ENCODE results near the gene CSK.
A peak's percentile ranks its signal among the peaks of the same experiment; 100 is the strongest.
"Not testable (repeated sequence)": the region's sequence is repeated elsewhere in the genome, so short reads cannot be mapped to it uniquely, and the experiment has no call there.

The CSK gene

GRCh38 chr15:74781431-74782258 lies at the start of gene CSK:
TSS of gene CSK (plus strand) at chr15:74782080. CDS start at chr15:74798298, 16,218 bp downstream.
- H3K9me3 ChIP-seq (ENCODE audit: control insufficient read depth in 5 of 5, low read length in 5 of 5): no peaks in the 10 kb centered on the region
- H3K4me3 ChIP-seq (ENCODE audit: low read depth in 1 of 5, low read length in 5 of 5): peak within 1 kb of the TSS; percentile 73 to 92 (median 86)
- peak within 1 kb of the TSS; percentile 76 for H3K27ac ChIP-seq (ENCODE audit: low read depth, low read length)
- peak within 1 kb of the TSS; percentile 65 to 95 (median 83) for H3K9ac ChIP-seq (ENCODE audit: low read length in 5 of 5)
- H3K27me3 ChIP-seq (ENCODE audit: control insufficient read depth in 5 of 5, insufficient read depth in 4 of 5, low read length in 5 of 5): no peaks in the 10 kb centered on the region
- H3K36me3 ChIP-seq (ENCODE audit: control insufficient read depth in 5 of 5, insufficient read depth in 5 of 5, low read length in 5 of 5): no peaks in the 10 kb centered on the region
- H3K4me1 ChIP-seq (ENCODE audit: control insufficient read depth in 5 of 5, insufficient read depth in 5 of 5, low read length in 5 of 5): peaks cover 19 to 84% (median 73%) of the 10 kb centered on the region in 5 donors

GRCh38 chr15:74732846-74733245 lies 49.0 kb upstream of the CSK start:
- no peak overlapping the region for H3K9ac ChIP-seq (ENCODE audit: low read length in 5 of 5)
- no peaks in the 10 kb centered on the region for H3K4me1 ChIP-seq (ENCODE audit: control insufficient read depth in 5 of 5, insufficient read depth in 5 of 5, low read length in 5 of 5)
- H3K9me3 ChIP-seq (ENCODE audit: control insufficient read depth in 5 of 5, low read length in 5 of 5): no peaks in the 10 kb centered on the region
- H3K36me3 ChIP-seq (ENCODE audit: control insufficient read depth in 5 of 5, insufficient read depth in 5 of 5, low read length in 5 of 5): no peaks in the 10 kb centered on the region
- peaks cover 16 to 35% (median 25%) of the 10 kb centered on the region in 5 donors for H3K27me3 ChIP-seq (ENCODE audit: control insufficient read depth in 5 of 5, insufficient read depth in 4 of 5, low read length in 5 of 5)
- H3K4me3 ChIP-seq (ENCODE audit: low read depth in 1 of 5, low read length in 5 of 5): no peak overlapping the region
- no peak overlapping the region for H3K27ac ChIP-seq (ENCODE audit: low read depth, low read length)

- H3K4me1 ChIP-seq (ENCODE audit: control insufficient read depth in 5 of 5, insufficient read depth in 5 of 5, low read length in 5 of 5): no peaks in the 10 kb centered on the region
- H3K9me3 ChIP-seq (ENCODE audit: control insufficient read depth in 5 of 5, low read length in 5 of 5): no peaks in the 10 kb centered on the region
- H3K4me3 ChIP-seq (ENCODE audit: low read depth in 1 of 5, low read length in 5 of 5): no peak overlapping the region
- no peaks in the 10 kb centered on the region for H3K36me3 ChIP-seq (ENCODE audit: control insufficient read depth in 5 of 5, insufficient read depth in 5 of 5, low read length in 5 of 5)
- H3K27ac ChIP-seq (ENCODE audit: low read depth, low read length): no peak overlapping the region
- no peak overlapping the region for H3K9ac ChIP-seq (ENCODE audit: low read length in 5 of 5)
- H3K27me3 ChIP-seq (ENCODE audit: control insufficient read depth in 5 of 5, insufficient read depth in 4 of 5, low read length in 5 of 5): peaks cover 14 to 32% (median 22%) of the 10 kb centered on the region in 5 donors
These were observed 48.6 kb upstream of the CSK start for GRCh38 chr15:74733269-74733668.

- Histone ChIP-seq H3K27me3 (ENCODE audit: control insufficient read depth in 5 of 5, insufficient read depth in 4 of 5, low read length in 5 of 5) (peaks cover 14 to 27% (median 19%) of the 10 kb centered on the region in 5 donors), H3K9ac (ENCODE audit: low read length in 5 of 5) (no peak overlapping the region), H3K27ac (ENCODE audit: low read depth, low read length) (no peak overlapping the region), H3K9me3 (ENCODE audit: control insufficient read depth in 5 of 5, low read length in 5 of 5) (no peaks in the 10 kb centered on the region), H3K4me3 (ENCODE audit: low read depth in 1 of 5, low read length in 5 of 5) (no peak overlapping the region), H3K4me1 (ENCODE audit: control insufficient read depth in 5 of 5, insufficient read depth in 5 of 5, low read length in 5 of 5) (no peaks in the 10 kb centered on the region), H3K36me3 (ENCODE audit: control insufficient read depth in 5 of 5, insufficient read depth in 5 of 5, low read length in 5 of 5) (no peaks in the 10 kb centered on the region)
These were observed 46.6 kb upstream of the CSK start for GRCh38 chr15:74735305-74735704.

- not testable (repeated sequence) for H3K36me3 ChIP-seq (ENCODE audit: control insufficient read depth in 5 of 5, insufficient read depth in 5 of 5, low read length in 5 of 5); H3K4me3 ChIP-seq (ENCODE audit: low read depth in 1 of 5, low read length in 5 of 5); H3K4me1 ChIP-seq (ENCODE audit: control insufficient read depth in 5 of 5, insufficient read depth in 5 of 5, low read length in 5 of 5); H3K27me3 ChIP-seq (ENCODE audit: control insufficient read depth in 5 of 5, insufficient read depth in 4 of 5, low read length in 5 of 5); H3K9ac ChIP-seq (ENCODE audit: low read length in 5 of 5); H3K27ac ChIP-seq (ENCODE audit: low read depth, low read length); H3K9me3 ChIP-seq (ENCODE audit: control insufficient read depth in 5 of 5, low read length in 5 of 5)
These were observed 43.6 kb upstream of the CSK start for GRCh38 chr15:74738239-74738638.

GRCh38 chr15:74742422-74742821 lies 39.5 kb upstream of the CSK start:
- Histone ChIP-seq H3K27me3 (ENCODE audit: control insufficient read depth in 5 of 5, insufficient read depth in 4 of 5, low read length in 5 of 5) (peaks cover 0 to 4% (median 0%) of the 10 kb centered on the region in 5 donors), H3K27ac (ENCODE audit: low read depth, low read length) (no peak overlapping the region), H3K9me3 (ENCODE audit: control insufficient read depth in 5 of 5, low read length in 5 of 5) (peaks cover 0 to 6% (median 4%) of the 10 kb centered on the region in 5 donors), H3K4me1 (ENCODE audit: control insufficient read depth in 5 of 5, insufficient read depth in 5 of 5, low read length in 5 of 5) (peaks cover 0 to 3% (median 0%) of the 10 kb centered on the region in 5 donors), H3K9ac (ENCODE audit: low read length in 5 of 5) (no peak overlapping the region), H3K4me3 (ENCODE audit: low read depth in 1 of 5, low read length in 5 of 5) (no peak overlapping the region), H3K36me3 (ENCODE audit: control insufficient read depth in 5 of 5, insufficient read depth in 5 of 5, low read length in 5 of 5) (no peaks in the 10 kb centered on the region)

- Histone ChIP-seq H3K36me3 (ENCODE audit: control insufficient read depth in 5 of 5, insufficient read depth in 5 of 5, low read length in 5 of 5) (no peaks in the 10 kb centered on the region), H3K4me3 (ENCODE audit: low read depth in 1 of 5, low read length in 5 of 5) (no peak overlapping the region), H3K9ac (ENCODE audit: low read length in 5 of 5) (no peak overlapping the region), H3K9me3 (ENCODE audit: control insufficient read depth in 5 of 5, low read length in 5 of 5) (peaks cover 0 to 6% (median 4%) of the 10 kb centered on the region in 5 donors), H3K4me1 (ENCODE audit: control insufficient read depth in 5 of 5, insufficient read depth in 5 of 5, low read length in 5 of 5) (peaks cover 0 to 3% (median 0%) of the 10 kb centered on the region in 5 donors), H3K27me3 (ENCODE audit: control insufficient read depth in 5 of 5, insufficient read depth in 4 of 5, low read length in 5 of 5) (peaks cover 0 to 9% (median 0%) of the 10 kb centered on the region in 5 donors), H3K27ac (ENCODE audit: low read depth, low read length) (no peak overlapping the region)
These were observed 35.5 kb upstream of the CSK start for GRCh38 chr15:74746389-74746788.

GRCh38 chr15:74748322-74748946 lies 33.4 kb upstream of the CSK start, which contains the start of gene CYP1A2:
TSS of gene CYP1A2 (plus strand) at chr15:74748845. CDS start at chr15:74749739, 894 bp downstream.
- no peak within 1 kb of the TSS for H3K4me3 ChIP-seq (ENCODE audit: low read depth in 1 of 5, low read length in 5 of 5)
- H3K9me3 ChIP-seq (ENCODE audit: control insufficient read depth in 5 of 5, low read length in 5 of 5): no peaks in the 10 kb centered on the region
- H3K4me1 ChIP-seq (ENCODE audit: control insufficient read depth in 5 of 5, insufficient read depth in 5 of 5, low read length in 5 of 5): peaks cover 0 to 3% (median 0%) of the 10 kb centered on the region in 5 donors
- no peak within 1 kb of the TSS for H3K9ac ChIP-seq (ENCODE audit: low read length in 5 of 5)
- no peak within 1 kb of the TSS for H3K27ac ChIP-seq (ENCODE audit: low read depth, low read length)
- H3K27me3 ChIP-seq (ENCODE audit: control insufficient read depth in 5 of 5, insufficient read depth in 4 of 5, low read length in 5 of 5): peaks cover 0 to 9% (median 0%) of the 10 kb centered on the region in 5 donors
- H3K36me3 ChIP-seq (ENCODE audit: control insufficient read depth in 5 of 5, insufficient read depth in 5 of 5, low read length in 5 of 5): no peaks in the 10 kb centered on the region

GRCh38 chr15:74749832-74750231 lies 32.0 kb upstream of the CSK start:
- Histone ChIP-seq H3K4me1 (ENCODE audit: control insufficient read depth in 5 of 5, insufficient read depth in 5 of 5, low read length in 5 of 5) (peaks cover 0 to 3% (median 0%) of the 10 kb centered on the region in 5 donors), H3K36me3 (ENCODE audit: control insufficient read depth in 5 of 5, insufficient read depth in 5 of 5, low read length in 5 of 5) (no peaks in the 10 kb centered on the region), H3K4me3 (ENCODE audit: low read depth in 1 of 5, low read length in 5 of 5) (no peak overlapping the region), H3K9me3 (ENCODE audit: control insufficient read depth in 5 of 5, low read length in 5 of 5) (no peaks in the 10 kb centered on the region), H3K9ac (ENCODE audit: low read length in 5 of 5) (no peak overlapping the region), H3K27me3 (ENCODE audit: control insufficient read depth in 5 of 5, insufficient read depth in 4 of 5, low read length in 5 of 5) (peaks cover 0 to 9% (median 0%) of the 10 kb centered on the region in 5 donors), H3K27ac (ENCODE audit: low read depth, low read length) (no peak overlapping the region)

GRCh38 chr15:74750751-74751150 lies 31.1 kb upstream of the CSK start:
- peaks cover 0 to 9% (median 0%) of the 10 kb centered on the region in 5 donors for H3K27me3 ChIP-seq (ENCODE audit: control insufficient read depth in 5 of 5, insufficient read depth in 4 of 5, low read length in 5 of 5)
- H3K9ac ChIP-seq (ENCODE audit: low read length in 5 of 5): no peak overlapping the region
- no peaks in the 10 kb centered on the region for H3K36me3 ChIP-seq (ENCODE audit: control insufficient read depth in 5 of 5, insufficient read depth in 5 of 5, low read length in 5 of 5)
- H3K4me3 ChIP-seq (ENCODE audit: low read depth in 1 of 5, low read length in 5 of 5): no peak overlapping the region
- no peak overlapping the region for H3K27ac ChIP-seq (ENCODE audit: low read depth, low read length)
- no peaks in the 10 kb centered on the region for H3K9me3 ChIP-seq (ENCODE audit: control insufficient read depth in 5 of 5, low read length in 5 of 5)
- peaks cover 0 to 3% (median 0%) of the 10 kb centered on the region in 5 donors for H3K4me1 ChIP-seq (ENCODE audit: control insufficient read depth in 5 of 5, insufficient read depth in 5 of 5, low read length in 5 of 5)
